ENCODE measurements around the gene CT83. TPM values are rescaled to one million over a fixed set of nuclear protein-coding genes. Genes with fewer than 3 reads are reported as not detected.

The CT83 gene
- total RNA-seq (2021; fragmentation: NEBNext Ultra II Directional; extraction: Animal tissue kit (Norgen Biotek cat#: 25700)) (not detected in 2 replicates), polyA plus RNA-seq (2011; rRNA removed) (not detected in 2 replicates), polyA minus RNA-seq (2011; rRNA and poly(A)+ RNA removed) (not detected in 2 replicates)
- not detected for polyA plus RNA-seq (2011; cell fraction: cytosol; rRNA removed)
- polyA plus RNA-seq (2011; cell fraction: nucleus; rRNA removed) = not detected
- not detected in 4 replicates for polyA plus RNA-seq (2012, experiment 1 of 2)
- not detected for polyA plus RNA-seq (2012, experiment 2 of 2)
- not detected for polyA plus RNA-seq (2013, experiment 1 of 2)
- polyA plus RNA-seq (2013, experiment 2 of 2) = not detected
- polyA minus RNA-seq (2011; cell fraction: cytosol; rRNA and poly(A)+ RNA removed) = not detected
- not detected for polyA minus RNA-seq (2011; cell fraction: nucleus; rRNA and poly(A)+ RNA removed)
- long read RNA-seq, experiment 1 = 0 reads
- long read RNA-seq, experiment 2 = 0 reads

GRCh38 chrX:116462822-116463221 is at the start of gene CT83:
CT83 (minus strand) TSS chrX:116462976; CDS start chrX:116462856, 120 bp downstream.
- H2BK15ac ChIP-seq (ENCODE audit: low read length) = no peak within 1 kb of the TSS
- no peak within 1 kb of the TSS for H2AFZ ChIP-seq (ENCODE audit: low read length)
- H3K4me2 ChIP-seq (ENCODE audit: insufficient read depth in 1 of 2, low read depth in 2 of 2, low read length in 2 of 2) = no peak within 1 kb of the TSS
- H3K4me1 ChIP-seq (replicated peaks in 1 of 4; ENCODE audit: control insufficient read depth in 3 of 4, insufficient read depth in 4 of 4, low read length in 3 of 4) = no peaks in the 10 kb centered on the region
- no peak within 1 kb of the TSS for H2BK20ac ChIP-seq (ENCODE audit: low read length)
- H3K9ac ChIP-seq (replicated peaks in 1 of 4; ENCODE audit: extremely low read depth in 1 of 4, low read depth in 3 of 4, low read length in 3 of 4) = no peak within 1 kb of the TSS
- H2BK120ac ChIP-seq (replicated peaks; ENCODE audit: low read depth, low read length) = no peak within 1 kb of the TSS
- no peak within 1 kb of the TSS for H4K8ac ChIP-seq (ENCODE audit: extremely low read depth, insufficient read depth, low read length)
- no peaks in the 10 kb centered on the region for H3K79me1 ChIP-seq (ENCODE audit: low read depth, low read length)
- H4K91ac ChIP-seq (replicated peaks; ENCODE audit: insufficient read length, low read length) = no peak within 1 kb of the TSS
- no peak within 1 kb of the TSS for H3K14ac ChIP-seq (ENCODE audit: insufficient read length)
- H3K27me3 ChIP-seq (replicated peaks in 1 of 4; ENCODE audit: control insufficient read depth in 3 of 4, extremely low read depth in 1 of 4, insufficient read depth in 3 of 4, low read length in 3 of 4) = no peaks in the 10 kb centered on the region
- no peak within 1 kb of the TSS for H3K18ac ChIP-seq (ENCODE audit: extremely low read depth, low read length)
- ChIA-PET CTCF (ENCODE audit: partially characterized antibody) (no interaction called here), POLR2A (ENCODE audit: partially characterized antibody) (no interaction called here)
- H2AK5ac ChIP-seq (ENCODE audit: low read depth, low read length) = no peak within 1 kb of the TSS
- H2BK5ac ChIP-seq (ENCODE audit: low read depth, low read length) = no peak within 1 kb of the TSS
- H3K79me2 ChIP-seq (ENCODE audit: control insufficient read depth in 1 of 2, insufficient read depth in 2 of 2, low read length in 2 of 2) = no peaks in the 10 kb centered on the region
- FAIRE-seq = no peak
- H3K4ac ChIP-seq (replicated peaks; ENCODE audit: insufficient read length, low read depth, low read length) = no peak within 1 kb of the TSS
- H2BK12ac ChIP-seq (ENCODE audit: low read depth, low read length) = no peak within 1 kb of the TSS
- 93% methylated on average over 11 of the region's 18 CpGs; no CpG with 5 or more reads in 1 of the 2 experiments for WGBS, 2 experiments (ENCODE audit: extremely low coverage in 1 of 2, insufficient coverage in 1 of 2, insufficient read length in 1 of 2, insufficient replicate concordance in 2 of 2, low coverage in 1 of 2, low lambda C conversion rate in 2 of 2, missing lambda C conversion rate in 1 of 2)
- no peaks in the 10 kb centered on the region for H3K23me2 ChIP-seq (ENCODE audit: low read depth, low read length)
- H3K23ac ChIP-seq (ENCODE audit: insufficient read length) = no peak within 1 kb of the TSS
- H3K36me3 ChIP-seq (ENCODE audit: control insufficient read depth in 2 of 4, insufficient read depth in 4 of 4, low read length in 3 of 4) = no peaks in the 10 kb centered on the region
- no peaks in the 10 kb centered on the region for H4K20me1 ChIP-seq (replicated peaks in 1 of 2; ENCODE audit: control insufficient read depth in 1 of 2, insufficient read depth in 2 of 2, low read length in 2 of 2)
- H4K5ac ChIP-seq (ENCODE audit: insufficient read length, low read depth, low read length) = no peak within 1 kb of the TSS
- no peak within 1 kb of the TSS for H3K27ac ChIP-seq (ENCODE audit: low read depth, low read length)
- DNase-seq (ENCODE audit: low read depth in 1 of 2, low spot score in 2 of 2) = no peak
- H3K56ac ChIP-seq (replicated peaks; ENCODE audit: insufficient read length, low read depth, low read length) = no peak within 1 kb of the TSS
- H3K9me3 ChIP-seq (ENCODE audit: insufficient read depth in 2 of 2, low read depth in 1 of 2, low read length in 1 of 2) = no peaks in the 10 kb centered on the region
- no peak within 1 kb of the TSS for H3K4me3 ChIP-seq (ENCODE audit: extremely low read depth in 1 of 4, insufficient read depth in 2 of 4, low read depth in 3 of 4, low read length in 4 of 4)
- TF ChIP-seq GTF2F1 (IDR thresholded peaks at IDR 0.05; ENCODE audit: borderline replicate concordance, low read depth, low read length) (no peak), SUZ12 (IDR thresholded peaks at IDR 0.05; ENCODE audit: low read length) (no peak), TCF12 (IDR thresholded peaks at IDR 0.05; ENCODE audit: low read depth, low read length) (no peak), POU5F1 (IDR thresholded peaks at IDR 0.05; ENCODE audit: low read depth, low read length) (no peak), EZH2 (IDR thresholded peaks at IDR 0.05; ENCODE audit: low read depth, low read length, severe bottlenecking) (no peak), POLR2A (IDR thresholded peaks at IDR 0.05; ENCODE audit: control extremely low read depth in 1 of 2, low read depth in 2 of 2, low read length in 2 of 2) (no peak), CHD1 (IDR thresholded peaks at IDR 0.05; ENCODE audit: low read depth, low read length) (no peak), MAFK (IDR thresholded peaks at IDR 0.05; ENCODE audit: low read depth, low read length) (no peak), CBX8 (IDR thresholded peaks at IDR 0.05; ENCODE audit: borderline replicate concordance, low read depth, low read length) (no peak), ZNF274 (IDR thresholded peaks at IDR 0.05; ENCODE audit: borderline replicate concordance, extremely low read depth, low read length) (no peak), BACH1 (IDR thresholded peaks at IDR 0.05; ENCODE audit: low read length) (no peak), NRF1 (IDR thresholded peaks at IDR 0.05; ENCODE audit: low read depth, low read length) (no peak)

Data from H1 (cell line).